ENCODE measurements around the gene CSNK1D. TPM values are rescaled to one million over a fixed set of nuclear protein-coding genes. Genes with fewer than 3 reads are reported as not detected.

The CSNK1D gene
- total and polyA plus RNA-seq, 2 experiments from 2014 or later = 55.3 to 66.4 TPM

DNA sequence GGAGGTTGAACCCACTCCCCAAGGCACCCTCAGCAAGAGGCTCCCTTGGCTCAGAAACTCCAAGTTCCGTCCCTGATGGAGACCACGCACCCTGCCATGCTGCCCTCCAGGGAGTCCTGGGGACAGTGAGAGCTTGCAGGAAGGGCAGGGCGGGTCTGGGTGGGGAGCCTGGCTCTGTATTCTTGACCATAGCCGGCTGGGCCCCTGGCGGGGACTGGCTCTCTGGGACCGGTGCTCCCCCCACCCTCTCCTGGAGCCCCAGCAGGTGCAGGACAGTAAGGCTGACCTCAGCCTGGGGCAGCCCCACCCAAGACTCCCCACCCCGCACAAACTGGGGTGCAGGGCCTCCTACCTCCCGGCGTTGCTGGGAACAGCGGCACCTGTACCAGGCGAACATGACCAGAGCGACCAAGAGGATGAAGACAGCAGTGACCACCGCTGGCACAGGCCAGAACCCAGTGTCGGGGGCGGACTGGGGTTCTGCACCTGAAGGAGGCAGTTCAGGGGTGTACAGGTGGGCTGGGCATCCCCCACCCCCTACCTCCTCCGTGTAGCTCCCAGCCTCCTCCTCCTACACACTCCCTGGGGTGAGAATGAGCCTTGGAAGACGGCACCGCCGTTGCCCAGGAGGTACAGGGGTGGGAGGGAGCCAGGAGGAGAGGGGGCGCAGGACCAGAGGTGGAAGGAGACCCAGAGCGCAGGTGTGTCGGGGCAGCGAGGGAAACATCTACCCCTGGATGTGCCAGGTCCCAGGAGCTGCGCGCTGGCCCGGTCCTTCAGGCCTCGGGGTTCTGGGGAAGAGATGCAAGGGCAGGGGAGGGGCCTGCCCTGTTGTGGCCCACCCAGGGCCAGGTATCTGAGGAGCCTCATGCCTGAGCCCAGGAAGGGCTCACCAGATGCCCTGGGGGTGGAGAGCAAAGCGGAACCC lies 49.3 kb upstream of the CSNK1D start:
- no peaks in the 10 kb centered on the region for H3K27me3 ChIP-seq (ENCODE audit: insufficient read depth)
- H3K79me2 ChIP-seq (replicated peaks; ENCODE audit: insufficient read depth) = no peaks in the 10 kb centered on the region
- H3K36me3 ChIP-seq (ENCODE audit: insufficient read depth) = no peaks in the 10 kb centered on the region
- no peaks in the 10 kb centered on the region for H3K36me3 Mint-ChIP-seq (ENCODE audit: low read depth)
- H3K4me1 Mint-ChIP-seq = peaks cover 13% of the 10 kb centered on the region
- H3K4me3 Mint-ChIP-seq = no peak overlapping the region
- H3K4me2 ChIP-seq = no peak overlapping the region
- H3K9me3 Mint-ChIP-seq = no peaks in the 10 kb centered on the region
- no peaks in the 10 kb centered on the region for H4K20me1 ChIP-seq (replicated peaks; ENCODE audit: insufficient read depth)
- no peak overlapping the region for H3K27ac Mint-ChIP-seq
- no peaks in the 10 kb centered on the region for H3K4me1 ChIP-seq (ENCODE audit: insufficient read depth)
- peaks cover 14% of the 10 kb centered on the region for H3F3A ChIP-seq (replicated peaks; ENCODE audit: low read depth)
- H3K27me3 Mint-ChIP-seq (ENCODE audit: insufficient read depth, low read depth, poor library complexity) = peaks cover 11% of the 10 kb centered on the region
- H3K9me2 ChIP-seq (ENCODE audit: insufficient read depth) = no peaks in the 10 kb centered on the region
- ATAC-seq = no peak
- H2AFZ ChIP-seq = no peak overlapping the region
- TF ChIP-seq JUNB (IDR thresholded peaks at IDR 0.05; ENCODE audit: unreplicated experiment) (no peak), CREB1 (CRISPR knock-in tag; IDR thresholded peaks at IDR 0.05; ENCODE audit: low read depth) (no peak), EZH2 (IDR thresholded peaks at IDR 0.05; ENCODE audit: low read depth, unreplicated experiment) (no peak), ZNF462 (CRISPR knock-in tag; IDR thresholded peaks at IDR 0.05) (no peak), POLR2AphosphoS5 (IDR thresholded peaks at IDR 0.05; ENCODE audit: low read depth) (no peak), CTCF (conservative IDR thresholded peaks at IDR 0.05; ENCODE audit: low read depth in 2 of 2) (no peak), STAT1 (IDR thresholded peaks at IDR 0.05; ENCODE audit: unreplicated experiment) (no peak), EZH2phosphoT487 (IDR thresholded peaks at IDR 0.05; ENCODE audit: unreplicated experiment) (no peak), ZNF114 (CRISPR knock-in tag; IDR thresholded peaks at IDR 0.05) (no peak)
- TF ChIP-seq, protein P1, sequence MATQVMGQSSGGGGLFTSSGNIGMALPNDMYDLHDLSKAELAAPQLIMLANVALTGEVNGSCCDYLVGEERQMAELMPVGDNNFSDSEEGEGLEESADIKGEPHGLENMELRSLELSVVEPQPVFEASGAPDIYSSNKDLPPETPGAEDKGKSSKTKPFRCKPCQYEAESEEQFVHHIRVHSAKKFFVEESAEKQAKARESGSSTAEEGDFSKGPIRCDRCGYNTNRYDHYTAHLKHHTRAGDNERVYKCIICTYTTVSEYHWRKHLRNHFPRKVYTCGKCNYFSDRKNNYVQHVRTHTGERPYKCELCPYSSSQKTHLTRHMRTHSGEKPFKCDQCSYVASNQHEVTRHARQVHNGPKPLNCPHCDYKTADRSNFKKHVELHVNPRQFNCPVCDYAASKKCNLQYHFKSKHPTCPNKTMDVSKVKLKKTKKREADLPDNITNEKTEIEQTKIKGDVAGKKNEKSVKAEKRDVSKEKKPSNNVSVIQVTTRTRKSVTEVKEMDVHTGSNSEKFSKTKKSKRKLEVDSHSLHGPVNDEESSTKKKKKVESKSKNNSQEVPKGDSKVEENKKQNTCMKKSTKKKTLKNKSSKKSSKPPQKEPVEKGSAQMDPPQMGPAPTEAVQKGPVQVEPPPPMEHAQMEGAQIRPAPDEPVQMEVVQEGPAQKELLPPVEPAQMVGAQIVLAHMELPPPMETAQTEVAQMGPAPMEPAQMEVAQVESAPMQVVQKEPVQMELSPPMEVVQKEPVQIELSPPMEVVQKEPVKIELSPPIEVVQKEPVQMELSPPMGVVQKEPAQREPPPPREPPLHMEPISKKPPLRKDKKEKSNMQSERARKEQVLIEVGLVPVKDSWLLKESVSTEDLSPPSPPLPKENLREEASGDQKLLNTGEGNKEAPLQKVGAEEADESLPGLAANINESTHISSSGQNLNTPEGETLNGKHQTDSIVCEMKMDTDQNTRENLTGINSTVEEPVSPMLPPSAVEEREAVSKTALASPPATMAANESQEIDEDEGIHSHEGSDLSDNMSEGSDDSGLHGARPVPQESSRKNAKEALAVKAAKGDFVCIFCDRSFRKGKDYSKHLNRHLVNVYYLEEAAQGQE (IDR thresholded peaks at IDR 0.05; ENCODE audit: unreplicated experiment) = no peak
- TF ChIP-seq, protein P2, sequence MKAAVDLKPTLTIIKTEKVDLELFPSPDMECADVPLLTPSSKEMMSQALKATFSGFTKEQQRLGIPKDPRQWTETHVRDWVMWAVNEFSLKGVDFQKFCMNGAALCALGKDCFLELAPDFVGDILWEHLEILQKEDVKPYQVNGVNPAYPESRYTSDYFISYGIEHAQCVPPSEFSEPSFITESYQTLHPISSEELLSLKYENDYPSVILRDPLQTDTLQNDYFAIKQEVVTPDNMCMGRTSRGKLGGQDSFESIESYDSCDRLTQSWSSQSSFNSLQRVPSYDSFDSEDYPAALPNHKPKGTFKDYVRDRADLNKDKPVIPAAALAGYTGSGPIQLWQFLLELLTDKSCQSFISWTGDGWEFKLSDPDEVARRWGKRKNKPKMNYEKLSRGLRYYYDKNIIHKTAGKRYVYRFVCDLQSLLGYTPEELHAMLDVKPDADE (IDR thresholded peaks at IDR 0.05) = no peak
- no peak overlapping the region for H3K27ac ChIP-seq (ENCODE audit: low read depth)
- no peak overlapping the region for H3K4me3 ChIP-seq
- no peak for DNase-seq (ENCODE audit: low spot score)
